Kidney epithelial cell (primary cell): ENCODE data around the gene WDR70. TPM values are rescaled to one million over a fixed set of nuclear protein-coding genes. Genes with fewer than 3 reads are reported as not detected.
A peak's percentile ranks its signal among the peaks of the same experiment; 100 is the strongest.

ENCODE experiments used
- DNase-seq: peaks from one replicate; pipeline ENCODE4 v3.0.0-alpha.2; 2010; ENCODE audit warnings: low read depth
- H3K27me3 ChIP-seq: 2 replicates; pipeline ENCODE4 v1.6.0; 2011; ENCODE audit warnings: low read length; ENCODE audit not compliant: control insufficient read depth, insufficient read depth
- H3K36me3 ChIP-seq: 2 replicates; pipeline ENCODE4 v1.5.1; 2011; ENCODE audit warnings: low read length; ENCODE audit not compliant: control insufficient read depth, insufficient read depth
- H3K4me3 ChIP-seq: 2 replicates; pipeline ENCODE4 v1.5.1; 2011; ENCODE audit warnings: low read depth, mild to moderate bottlenecking, control low read depth, low read length
- total RNA-seq: library from RNA; depleted of rRNA; stranded (reverse); fragments of >200 nt; gene quantifications from 2 replicates; pipeline ENCODE4 v1.2.3, GENCODE V29; 2015
- TF ChIP-seq, protein P1 (sequence below): IDR thresholded peaks from 2 replicates; pipeline ENCODE4 v1.5.1; 2011; ENCODE audit warnings: mild to moderate bottlenecking, moderate library complexity, low read length, control low read depth, inconsistent platforms; ENCODE audit not compliant: insufficient read depth, poor library complexity, severe bottlenecking

WDR70 gene
- total RNA-seq, 1 donor from 2014 or later, result 19.6 TPM

DNA sequence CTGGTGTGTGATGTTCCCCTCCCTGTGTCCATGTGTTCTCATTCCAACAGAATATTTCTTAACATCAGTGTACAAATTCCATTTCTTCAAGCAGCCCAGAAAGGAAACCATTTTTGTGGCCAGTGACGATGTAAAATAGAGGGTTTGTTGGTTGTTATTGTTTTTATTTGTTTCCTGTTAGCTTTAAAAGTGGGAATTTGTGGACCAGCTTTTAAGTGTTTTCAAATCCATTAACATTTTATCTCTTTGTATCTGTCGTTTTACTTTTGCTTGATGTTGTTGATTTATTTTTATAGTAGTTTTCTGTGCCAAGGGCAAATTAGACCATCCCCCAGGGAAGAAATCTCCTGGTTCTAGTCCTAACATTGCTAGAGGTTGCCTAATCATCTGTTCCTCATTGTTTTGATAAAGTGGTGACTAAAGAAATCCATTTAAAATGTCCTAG, 360.7 kb downstream of the WDR70 start:
- TF ChIP-seq, protein P1, sequence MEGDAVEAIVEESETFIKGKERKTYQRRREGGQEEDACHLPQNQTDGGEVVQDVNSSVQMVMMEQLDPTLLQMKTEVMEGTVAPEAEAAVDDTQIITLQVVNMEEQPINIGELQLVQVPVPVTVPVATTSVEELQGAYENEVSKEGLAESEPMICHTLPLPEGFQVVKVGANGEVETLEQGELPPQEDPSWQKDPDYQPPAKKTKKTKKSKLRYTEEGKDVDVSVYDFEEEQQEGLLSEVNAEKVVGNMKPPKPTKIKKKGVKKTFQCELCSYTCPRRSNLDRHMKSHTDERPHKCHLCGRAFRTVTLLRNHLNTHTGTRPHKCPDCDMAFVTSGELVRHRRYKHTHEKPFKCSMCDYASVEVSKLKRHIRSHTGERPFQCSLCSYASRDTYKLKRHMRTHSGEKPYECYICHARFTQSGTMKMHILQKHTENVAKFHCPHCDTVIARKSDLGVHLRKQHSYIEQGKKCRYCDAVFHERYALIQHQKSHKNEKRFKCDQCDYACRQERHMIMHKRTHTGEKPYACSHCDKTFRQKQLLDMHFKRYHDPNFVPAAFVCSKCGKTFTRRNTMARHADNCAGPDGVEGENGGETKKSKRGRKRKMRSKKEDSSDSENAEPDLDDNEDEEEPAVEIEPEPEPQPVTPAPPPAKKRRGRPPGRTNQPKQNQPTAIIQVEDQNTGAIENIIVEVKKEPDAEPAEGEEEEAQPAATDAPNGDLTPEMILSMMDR, result no peak
- DNase-seq, result no peak

DNA sequence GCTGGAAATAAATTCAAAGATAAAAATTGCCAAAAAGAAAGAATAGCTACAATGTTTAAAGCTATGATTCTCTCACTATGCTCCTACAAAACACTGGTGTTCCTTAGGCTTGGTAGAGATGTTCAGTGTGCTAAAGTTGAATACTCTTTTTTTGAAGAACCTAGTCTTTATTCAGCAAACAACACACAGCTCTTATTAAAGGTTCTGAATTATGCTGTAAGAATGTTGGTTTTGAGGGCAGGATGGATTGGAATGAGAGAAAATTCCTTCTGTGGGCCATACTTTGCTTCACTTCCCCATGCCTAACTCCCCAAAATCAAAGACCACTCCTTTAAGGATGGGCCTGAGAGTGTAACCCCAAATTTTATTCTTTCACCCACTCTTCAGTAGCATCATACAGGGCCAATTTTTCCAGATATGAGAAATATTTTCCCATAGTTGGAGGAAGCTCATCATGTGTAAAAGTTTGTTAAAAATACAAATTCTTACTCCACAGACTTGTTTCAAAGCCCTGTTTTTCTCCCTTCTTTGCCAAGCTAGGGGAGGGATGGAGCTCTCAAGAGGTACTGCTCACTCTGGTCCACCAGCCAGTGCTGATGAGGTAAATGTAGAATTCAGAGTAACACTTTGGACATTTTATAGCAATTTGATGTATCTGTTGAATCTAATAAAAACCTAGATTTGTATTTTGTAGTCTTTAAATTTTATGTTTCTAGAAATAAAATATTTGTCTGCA, 361.4 kb downstream of the WDR70 start:
- DNase-seq, result no peak
- Histone ChIP-seq H3K4me3 (no peak overlapping the region), H3K27me3 (no peaks in the 10 kb centered on the region), H3K36me3 (no peaks in the 10 kb centered on the region)
- TF ChIP-seq, protein P1, result no peak

More for the DNA sequence above, 360.7 kb downstream of the WDR70 start:
- H3K27me3 ChIP-seq, result no peaks in the 10 kb centered on the region
- H3K4me3 ChIP-seq, result no peak overlapping the region
- no peaks in the 10 kb centered on the region for H3K36me3 ChIP-seq

DNA sequence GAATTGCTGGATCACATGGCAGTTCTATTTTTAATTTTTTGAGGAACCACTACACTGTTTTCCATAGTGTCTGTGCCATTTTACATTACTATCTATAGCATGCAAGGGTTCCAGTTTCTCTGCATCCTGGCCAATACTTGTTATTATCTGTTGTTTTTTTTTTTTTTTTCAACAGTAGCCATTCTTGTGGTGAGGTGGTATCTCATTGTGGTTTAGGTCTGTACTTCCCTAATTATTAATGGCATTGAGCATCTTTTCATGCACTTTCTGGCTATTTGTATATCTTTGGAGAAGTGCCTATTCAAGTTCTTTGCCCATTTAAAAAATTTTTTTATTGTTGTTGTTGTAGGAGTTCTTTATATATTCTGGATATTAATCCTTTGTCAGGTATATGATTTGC, 363.0 kb downstream of the WDR70 start:
- no peak for DNase-seq
- TF ChIP-seq, protein P1, result no peak
- no peaks in the 10 kb centered on the region for H3K36me3 ChIP-seq
- no peaks in the 10 kb centered on the region for H3K27me3 ChIP-seq
- no peak overlapping the region for H3K4me3 ChIP-seq

DNA sequence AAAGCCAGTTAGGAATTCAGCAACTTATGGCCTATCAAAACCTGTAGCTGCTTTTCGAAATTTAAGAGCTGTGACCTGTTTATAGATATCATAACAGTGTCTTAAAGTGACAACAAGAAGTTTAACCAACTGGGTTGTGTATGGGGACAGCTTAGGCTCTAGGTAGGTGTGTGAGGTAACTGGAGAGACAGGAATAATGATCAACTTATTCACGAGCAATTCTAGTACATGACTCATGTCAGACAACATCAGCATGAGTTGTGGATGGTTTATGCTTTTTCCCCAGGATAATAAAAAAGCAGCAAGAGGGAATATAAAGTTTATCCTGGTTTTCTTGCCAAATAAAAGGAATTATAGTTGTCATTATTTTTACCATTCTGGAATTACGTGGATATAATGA, 372.1 kb downstream of the WDR70 start:
- peak; percentile 31 for DNase-seq
- H3K36me3 ChIP-seq, result no peaks in the 10 kb centered on the region
- no peaks in the 10 kb centered on the region for H3K27me3 ChIP-seq
- H3K4me3 ChIP-seq, result no peak overlapping the region
- TF ChIP-seq, protein P1, result no peak

DNA sequence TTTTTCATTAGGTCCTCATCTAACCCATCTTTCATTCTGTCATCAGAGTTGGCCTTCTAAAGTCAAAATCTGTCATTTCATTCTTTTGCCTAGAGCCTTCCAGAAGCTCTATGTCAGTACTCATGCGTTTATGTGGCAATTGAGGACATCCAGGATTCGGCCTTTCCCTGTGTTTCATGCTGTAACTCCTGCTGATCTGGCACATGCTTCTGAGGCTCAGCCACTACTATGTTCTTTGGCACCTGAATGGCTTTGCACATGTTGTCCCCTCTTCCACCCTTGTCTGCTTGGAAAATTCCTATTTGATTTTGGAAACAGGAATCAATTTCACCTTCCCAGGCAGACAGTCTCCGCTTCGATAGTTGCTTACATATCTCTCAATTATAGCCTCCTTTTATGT, 375.9 kb downstream of the WDR70 start:
- Histone ChIP-seq H3K36me3 (no peaks in the 10 kb centered on the region), H3K27me3 (no peaks in the 10 kb centered on the region), H3K4me3 (no peak overlapping the region)
- no peak for DNase-seq
- TF ChIP-seq, protein P1, result no peak

DNA sequence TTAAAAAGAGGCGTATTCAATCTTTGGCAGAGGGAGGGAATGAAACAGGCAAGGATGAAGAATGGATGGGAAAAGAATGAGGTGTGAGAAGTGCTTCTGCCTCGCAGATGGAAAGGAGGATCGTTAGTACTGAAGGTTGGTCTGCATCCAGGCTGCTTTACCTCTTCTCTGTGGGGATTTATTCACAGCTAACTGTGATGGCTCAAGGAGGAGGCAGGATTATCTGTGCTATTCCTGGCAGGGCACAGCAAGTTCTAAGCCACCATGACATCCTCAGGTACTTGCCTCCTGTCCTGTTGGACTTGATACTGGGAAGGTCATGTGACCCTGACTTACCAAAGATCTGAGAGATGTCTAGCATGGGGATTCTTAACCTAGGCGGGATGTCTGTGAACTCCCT, 376.5 kb downstream of the WDR70 start:
- DNase-seq, result no peak
- TF ChIP-seq, protein P1, result no peak
- Histone ChIP-seq H3K4me3 (no peak overlapping the region), H3K36me3 (no peaks in the 10 kb centered on the region), H3K27me3 (no peaks in the 10 kb centered on the region)
